Measurements from ENCODE around the gene WNT11. TPM values are rescaled to one million over a fixed set of nuclear protein-coding genes. Genes with fewer than 3 reads are reported as not detected.

The WNT11 gene
- polyA plus RNA-seq, 1 of the 3 experiments (the other 2 are of a cell fraction): 0.43 TPM

GRCh38 chr11:76159983-76160661, 46.2 kb downstream of the WNT11 start:
- Histone ChIP-seq H3K4me2 (no peak overlapping the region), H3F3A (replicated peaks; ENCODE audit: insufficient read depth) (no peaks in the 10 kb centered on the region), H3K27ac (ENCODE audit: low read depth in 2 of 2, low read length in 1 of 2) (no peak overlapping the region), H3K4me3 (ENCODE audit: low read depth in 2 of 2, low read length in 1 of 2) (no peak overlapping the region), H4K20me1 (ENCODE audit: insufficient read depth) (no peaks in the 10 kb centered on the region), H3K9me3 (no peaks in the 10 kb centered on the region), H3K27me3 (ENCODE audit: insufficient read depth) (no peaks in the 10 kb centered on the region), H3K9ac (no peak overlapping the region), H2AFZ (ENCODE audit: low read depth) (no peak overlapping the region), H3K9me2 (no peaks in the 10 kb centered on the region), H3K36me3 (replicated peaks in 1 of 2; ENCODE audit: control insufficient read depth in 1 of 2, insufficient read depth in 2 of 2, low read length in 1 of 2) (no peaks in the 10 kb centered on the region), H3K4me1 (ENCODE audit: control insufficient read depth in 1 of 2, insufficient read depth in 2 of 2, low read depth in 1 of 2, low read length in 1 of 2) (peaks cover 0 to 60% of the 10 kb centered on the region in 2 experiments; a peak in 2 of 4 replicates), H3K79me2 (ENCODE audit: insufficient read depth) (no peaks in the 10 kb centered on the region)
- DNase-seq: peak; percentile 39
- no peak for TF ChIP-seq FOSL2 (IDR thresholded peaks at IDR 0.05; ENCODE audit: borderline replicate concordance, low read depth)
- TF ChIP-seq, protein P1, sequence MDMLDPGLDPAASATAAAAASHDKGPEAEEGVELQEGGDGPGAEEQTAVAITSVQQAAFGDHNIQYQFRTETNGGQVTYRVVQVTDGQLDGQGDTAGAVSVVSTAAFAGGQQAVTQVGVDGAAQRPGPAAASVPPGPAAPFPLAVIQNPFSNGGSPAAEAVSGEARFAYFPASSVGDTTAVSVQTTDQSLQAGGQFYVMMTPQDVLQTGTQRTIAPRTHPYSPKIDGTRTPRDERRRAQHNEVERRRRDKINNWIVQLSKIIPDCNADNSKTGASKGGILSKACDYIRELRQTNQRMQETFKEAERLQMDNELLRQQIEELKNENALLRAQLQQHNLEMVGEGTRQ (IDR thresholded peaks at IDR 0.05; ENCODE audit: borderline replicate concordance, low read depth, low read length): no peak
- TF ChIP-seq MXI1 (IDR thresholded peaks at IDR 0.05; ENCODE audit: low read depth, low read length): no peak
- TF ChIP-seq EZH2phosphoT487 (IDR thresholded peaks at IDR 0.05; ENCODE audit: borderline replicate concordance, low read depth): no peak
- no peak for TF ChIP-seq SIN3A (IDR thresholded peaks at IDR 0.05; ENCODE audit: borderline replicate concordance, low read depth, low read length)
- no peak for TF ChIP-seq USF1 (IDR thresholded peaks at IDR 0.05; ENCODE audit: borderline replicate concordance, low read depth)
- no peak for TF ChIP-seq RFX5 (IDR thresholded peaks at IDR 0.05; ENCODE audit: low read length)
- no peak for TF ChIP-seq SMC3 (IDR thresholded peaks at IDR 0.05; ENCODE audit: low read depth, low read length)
- TF ChIP-seq ZBTB33 (IDR thresholded peaks at IDR 0.05; ENCODE audit: borderline replicate concordance, low read depth): no peak
- no peak for TF ChIP-seq TCF12 (IDR thresholded peaks at IDR 0.05)
- no peak for TF ChIP-seq FOXM1 (IDR thresholded peaks at IDR 0.05; ENCODE audit: low read depth)
- CTCF ChIA-PET: interaction anchor here (0.6 to 1.4 kb wide), 3 partner anchors 26 to 159 kb away, joined by 3 to 12 read pairs (median 4); no protein-coding TSS in a partner anchor
- WGBS (ENCODE audit: low lambda C conversion rate): 70% methylated on average over 12 of the region's 14 CpGs
- POLR2A ChIA-PET: no interaction called here

GRCh38 chr11:76159303-76159937, 46.9 kb downstream of the WNT11 start:
- Histone ChIP-seq H3F3A (replicated peaks; ENCODE audit: insufficient read depth) (no peaks in the 10 kb centered on the region), H3K4me3 (ENCODE audit: low read depth in 2 of 2, low read length in 1 of 2) (no peak overlapping the region), H3K36me3 (replicated peaks in 1 of 2; ENCODE audit: control insufficient read depth in 1 of 2, insufficient read depth in 2 of 2, low read length in 1 of 2) (no peaks in the 10 kb centered on the region), H3K4me2 (no peak overlapping the region), H3K9ac (no peak overlapping the region), H4K20me1 (ENCODE audit: insufficient read depth) (no peaks in the 10 kb centered on the region), H3K9me3 (no peaks in the 10 kb centered on the region), H3K27me3 (ENCODE audit: insufficient read depth) (no peaks in the 10 kb centered on the region), H3K79me2 (ENCODE audit: insufficient read depth) (no peaks in the 10 kb centered on the region), H2AFZ (ENCODE audit: low read depth) (no peak overlapping the region), H3K27ac (ENCODE audit: low read depth in 2 of 2, low read length in 1 of 2) (no peak overlapping the region), H3K4me1 (ENCODE audit: control insufficient read depth in 1 of 2, insufficient read depth in 2 of 2, low read depth in 1 of 2, low read length in 1 of 2) (peaks cover 0 to 64% of the 10 kb centered on the region in 2 experiments; a peak in 2 of 4 replicates), H3K9me2 (no peaks in the 10 kb centered on the region)
- no peak for DNase-seq
- CTCF ChIA-PET: interaction anchor here (1.4 to 4.3 kb wide), 2 partner anchors 10 to 49 kb away, joined by 4 to 25 read pairs; no protein-coding TSS in a partner anchor
- WGBS (ENCODE audit: low lambda C conversion rate): 87% methylated on average over 6 of the region's 14 CpGs
- POLR2A ChIA-PET: no interaction called here
- TF ChIP-seq FOSL2 (IDR thresholded peaks at IDR 0.05; ENCODE audit: borderline replicate concordance, low read depth) (no peak), USF1 (IDR thresholded peaks at IDR 0.05; ENCODE audit: borderline replicate concordance, low read depth) (no peak), POLR2AphosphoS5 (IDR thresholded peaks at IDR 0.05; ENCODE audit: low read depth, low read length) (no peak), SMC3 (IDR thresholded peaks at IDR 0.05; ENCODE audit: low read depth, low read length) (no peak), TCF12 (IDR thresholded peaks at IDR 0.05) (no peak), YY1 (IDR thresholded peaks at IDR 0.05; ENCODE audit: low read depth) (no peak), TAF1 (IDR thresholded peaks at IDR 0.05; ENCODE audit: borderline replicate concordance, low read depth, low read length) (no peak), ELF1 (IDR thresholded peaks at IDR 0.05) (no peak), GATA2 (CRISPR knock-in tag; IDR thresholded peaks at IDR 0.05) (no peak), CHD2 (IDR thresholded peaks at IDR 0.05; ENCODE audit: low read length, partially characterized antibody) (no peak), EP300 (IDR thresholded peaks at IDR 0.05; ENCODE audit: borderline replicate concordance in 1 of 2, low read depth in 1 of 2, low read length in 1 of 2) (no peak), MXI1 (IDR thresholded peaks at IDR 0.05; ENCODE audit: low read depth, low read length) (no peak), RFX5 (IDR thresholded peaks at IDR 0.05; ENCODE audit: low read length) (no peak)
- TF ChIP-seq, protein P2, sequence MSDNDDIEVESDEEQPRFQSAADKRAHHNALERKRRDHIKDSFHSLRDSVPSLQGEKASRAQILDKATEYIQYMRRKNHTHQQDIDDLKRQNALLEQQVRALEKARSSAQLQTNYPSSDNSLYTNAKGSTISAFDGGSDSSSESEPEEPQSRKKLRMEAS (IDR thresholded peaks at IDR 0.05; ENCODE audit: low read depth): no peak
- TF ChIP-seq, protein P3, sequence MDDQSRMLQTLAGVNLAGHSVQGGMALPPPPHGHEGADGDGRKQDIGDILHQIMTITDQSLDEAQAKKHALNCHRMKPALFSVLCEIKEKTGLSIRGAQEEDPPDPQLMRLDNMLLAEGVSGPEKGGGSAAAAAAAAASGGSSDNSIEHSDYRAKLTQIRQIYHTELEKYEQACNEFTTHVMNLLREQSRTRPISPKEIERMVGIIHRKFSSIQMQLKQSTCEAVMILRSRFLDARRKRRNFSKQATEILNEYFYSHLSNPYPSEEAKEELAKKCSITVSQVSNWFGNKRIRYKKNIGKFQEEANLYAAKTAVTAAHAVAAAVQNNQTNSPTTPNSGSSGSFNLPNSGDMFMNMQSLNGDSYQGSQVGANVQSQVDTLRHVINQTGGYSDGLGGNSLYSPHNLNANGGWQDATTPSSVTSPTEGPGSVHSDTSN (IDR thresholded peaks at IDR 0.05): no peak
